Measurements from ENCODE around the gene HOXC12.

HOXC12 gene

GRCh38 chr12:54001283-54002187, 46.8 kb downstream of the HOXC12 start:
- TF ChIP-seq NFIC (IDR thresholded peaks at IDR 0.05) (no peak), TEAD4 (IDR thresholded peaks at IDR 0.05) (no peak), CREB1 (IDR thresholded peaks at IDR 0.05; ENCODE audit: low read depth) (no peak), TAF1 (IDR thresholded peaks at IDR 0.05; ENCODE audit: low read depth) (no peak), EP300 (IDR thresholded peaks at IDR 0.05; ENCODE audit: borderline replicate concordance) (no peak)
- TF ChIP-seq, protein P1, sequence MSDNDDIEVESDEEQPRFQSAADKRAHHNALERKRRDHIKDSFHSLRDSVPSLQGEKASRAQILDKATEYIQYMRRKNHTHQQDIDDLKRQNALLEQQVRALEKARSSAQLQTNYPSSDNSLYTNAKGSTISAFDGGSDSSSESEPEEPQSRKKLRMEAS (IDR thresholded peaks at IDR 0.05) = no peak

GRCh38 chr12:54002278-54002914, 47.7 kb downstream of the HOXC12 start:
- TF ChIP-seq YY1 (IDR thresholded peaks at IDR 0.05; ENCODE audit: low read depth) = no peak

DNA sequence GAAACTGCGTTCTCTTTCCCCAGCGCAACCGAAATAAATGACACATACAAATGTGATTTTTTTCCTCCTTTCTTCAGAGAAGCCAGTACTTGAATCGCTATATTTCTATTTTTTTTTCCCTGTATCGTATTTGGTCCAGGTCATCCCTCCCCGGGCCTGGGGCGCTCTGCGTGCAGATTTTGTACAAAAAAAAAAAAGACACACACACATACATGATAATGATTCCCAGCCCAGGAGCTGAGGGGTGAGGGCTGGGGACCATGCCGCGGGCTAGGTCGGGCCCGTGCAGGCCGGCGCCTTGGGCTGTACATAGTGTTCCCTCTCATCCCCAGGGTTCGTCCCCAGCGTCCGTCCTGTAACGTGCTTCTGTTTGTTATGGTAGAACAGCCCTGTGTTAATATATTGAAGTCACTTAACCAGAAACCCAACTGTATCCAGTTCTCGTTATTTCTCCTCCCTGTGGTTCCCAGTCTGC, 48.2 kb downstream of the HOXC12 start:
- TF ChIP-seq TEAD4 (IDR thresholded peaks at IDR 0.05) = no peak
- no peak for TF ChIP-seq CEBPB (IDR thresholded peaks at IDR 0.05)

DNA sequence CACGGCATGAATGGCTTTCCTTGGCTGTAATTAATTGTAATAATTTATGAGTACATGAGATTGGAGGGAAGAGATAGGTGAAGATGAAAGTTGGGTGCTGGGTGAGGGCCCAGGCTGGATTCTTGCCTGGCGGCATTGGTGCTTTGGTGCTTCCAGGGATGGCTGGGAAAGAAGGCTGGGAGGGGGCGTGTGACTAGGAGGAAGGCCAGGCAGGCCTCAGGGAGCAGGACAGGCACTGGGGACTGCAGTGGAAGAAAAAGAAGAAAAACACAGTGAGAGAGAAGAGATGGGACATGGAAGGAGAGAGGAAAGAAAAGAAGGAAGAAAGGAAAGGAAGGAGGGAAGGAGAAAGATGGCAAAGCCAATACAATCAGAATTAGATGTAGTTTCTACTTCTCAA, 48.9 kb downstream of the HOXC12 start:
- no peak for TF ChIP-seq EGR1 (IDR thresholded peaks at IDR 0.05)

- TF ChIP-seq TEAD4 (IDR thresholded peaks at IDR 0.05) (no peak), RAD21 (IDR thresholded peaks at IDR 0.05; ENCODE audit: low read depth) (peak; percentile 30; the same call in 1 of the 2 replicates), CEBPB (IDR thresholded peaks at IDR 0.05) (no peak)
- TF ChIP-seq, protein P1 (IDR thresholded peaks at IDR 0.05) = no peak
These were observed 49.5 kb downstream of the HOXC12 start for GRCh38 chr12:54004063-54004840.

- TF ChIP-seq RAD21 (IDR thresholded peaks at IDR 0.05; ENCODE audit: low read depth) = no peak
These were observed 50.3 kb downstream of the HOXC12 start for GRCh38 chr12:54004841-54005530.

DNA sequence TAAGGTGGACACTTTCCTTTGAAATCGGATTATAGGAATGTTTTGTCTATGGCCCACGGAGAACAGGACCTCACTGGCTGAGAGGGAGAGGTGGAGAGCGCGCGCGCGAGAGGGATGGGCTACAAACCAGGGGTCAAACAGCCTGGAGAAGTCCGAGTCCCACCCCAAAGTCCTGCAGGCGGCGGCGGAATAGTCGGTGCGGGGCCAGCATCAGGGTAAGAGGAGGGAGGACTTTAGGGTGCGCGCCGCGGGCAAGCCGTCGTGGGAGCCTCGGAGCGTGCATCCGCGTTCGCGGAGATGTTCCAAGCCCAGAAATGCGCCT, 50.8 kb downstream of the HOXC12 start:
- TF ChIP-seq TAF1 (IDR thresholded peaks at IDR 0.05; ENCODE audit: low read depth) (0 out of 2 replicates have a peak, but pooled peaks have one; percentile 7), TEAD4 (IDR thresholded peaks at IDR 0.05) (no peak)

- TF ChIP-seq ZBTB7A (IDR thresholded peaks at IDR 0.05; ENCODE audit: low read depth) (0 out of 2 replicates have a peak, but pooled peaks have one; percentile 44), RAD21 (IDR thresholded peaks at IDR 0.05; ENCODE audit: low read depth) (peak; percentile 97), TAF1 (IDR thresholded peaks at IDR 0.05; ENCODE audit: low read depth) (0 out of 2 replicates have a peak, but pooled peaks have one; percentile 19), CEBPB (IDR thresholded peaks at IDR 0.05) (no peak), EP300 (IDR thresholded peaks at IDR 0.05; ENCODE audit: borderline replicate concordance) (peak; percentile 20; the same call in 1 of the 2 replicates)
- TF ChIP-seq, protein P1 (IDR thresholded peaks at IDR 0.05) = peak; percentile 67
These were observed 51.3 kb downstream of the HOXC12 start for GRCh38 chr12:54005853-54006558.

DNA sequence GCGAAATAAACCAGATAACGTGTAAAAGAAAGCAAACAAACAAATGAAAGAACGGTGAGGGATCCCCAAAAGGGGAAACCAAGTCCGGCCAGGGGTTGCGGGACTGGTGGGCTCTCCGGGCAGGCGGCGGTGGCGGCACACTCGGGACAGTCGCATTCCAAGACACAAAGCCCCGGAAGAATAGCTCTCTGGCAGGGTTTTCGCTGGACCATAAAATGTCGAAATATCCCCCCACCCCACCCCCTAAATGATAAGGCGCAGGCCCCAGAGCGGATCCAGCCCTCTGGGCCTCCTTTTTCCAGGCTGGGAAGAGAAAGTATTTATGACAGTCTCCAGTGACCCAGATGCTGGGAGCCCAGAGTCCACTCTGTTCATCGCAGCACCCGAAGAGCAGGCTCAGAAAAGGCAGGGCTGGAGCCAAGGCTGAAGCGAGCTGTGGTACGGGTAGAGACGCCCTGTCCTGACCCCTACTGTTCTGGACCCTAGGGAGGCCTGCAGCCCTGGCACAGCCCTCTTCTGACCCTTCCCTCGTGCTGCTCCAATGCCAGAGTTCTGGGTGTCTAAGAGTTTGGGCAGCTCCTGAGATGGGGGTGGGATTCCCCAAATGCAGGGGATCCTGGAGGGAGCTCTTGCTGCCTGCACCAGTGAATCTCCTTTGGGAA, 52.0 kb downstream of the HOXC12 start:
- TF ChIP-seq CREB1 (IDR thresholded peaks at IDR 0.05; ENCODE audit: low read depth) (no peak), EP300 (IDR thresholded peaks at IDR 0.05; ENCODE audit: borderline replicate concordance) (no peak), ZBTB7A (IDR thresholded peaks at IDR 0.05; ENCODE audit: low read depth) (no peak), FOXM1 (IDR thresholded peaks at IDR 0.05; ENCODE audit: borderline replicate concordance, low read depth) (no peak), NFIC (IDR thresholded peaks at IDR 0.05) (no peak), RAD21 (IDR thresholded peaks at IDR 0.05; ENCODE audit: low read depth) (no peak), EGR1 (IDR thresholded peaks at IDR 0.05) (no peak), TCF12 (IDR thresholded peaks at IDR 0.05; ENCODE audit: low read depth) (no peak), REST (IDR thresholded peaks at IDR 0.05; ENCODE audit: low read depth) (no peak), CEBPB (IDR thresholded peaks at IDR 0.05) (no peak), TAF1 (IDR thresholded peaks at IDR 0.05; ENCODE audit: low read depth) (no peak), TEAD4 (IDR thresholded peaks at IDR 0.05) (no peak), YY1 (IDR thresholded peaks at IDR 0.05; ENCODE audit: low read depth) (no peak)
- TF ChIP-seq, protein P1 (IDR thresholded peaks at IDR 0.05) = no peak
- TF ChIP-seq, protein P2, sequence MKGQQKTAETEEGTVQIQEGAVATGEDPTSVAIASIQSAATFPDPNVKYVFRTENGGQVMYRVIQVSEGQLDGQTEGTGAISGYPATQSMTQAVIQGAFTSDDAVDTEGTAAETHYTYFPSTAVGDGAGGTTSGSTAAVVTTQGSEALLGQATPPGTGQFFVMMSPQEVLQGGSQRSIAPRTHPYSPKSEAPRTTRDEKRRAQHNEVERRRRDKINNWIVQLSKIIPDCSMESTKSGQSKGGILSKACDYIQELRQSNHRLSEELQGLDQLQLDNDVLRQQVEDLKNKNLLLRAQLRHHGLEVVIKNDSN (IDR thresholded peaks at IDR 0.05) = no peak
